SK-N-SH (cell line): ENCODE results near the gene SEZ6L. TPM values are rescaled to one million over a fixed set of nuclear protein-coding genes. Genes with fewer than 3 reads are reported as not detected.

ENCODE experiments used
- CTCF ChIA-PET: fragments of 300-600, 350-600 bp; formaldehyde crosslinking; extraction: SDS; loops from one replicate; lab custom pipeline; 2021; lab: Yijun Ruan, JAX
- POLR2A ChIA-PET: fragments of 350-600 bp; sonication (Branson Sonifier 250); formaldehyde crosslinking; extraction: SDS; loops from one replicate; lab custom pipeline; 2020; ENCODE audit warnings: antibody characterized with exemption, inconsistent platforms; lab: Yijun Ruan, JAX
- DNase-seq: peaks from one replicate; pipeline ENCODE4 v3.0.0; 2012
- H2AFZ ChIP-seq: fragments of 200-600 bp; sonication (generic); 2 replicates; pipeline ENCODE4 v1.8.1; 2016; ENCODE audit warnings: antibody characterized with exemption, mild to moderate bottlenecking, low read depth
- H3F3A ChIP-seq: fragments of 200-600 bp; sonication (generic); replicated peaks from 2 replicates; pipeline ENCODE3; 2016; ENCODE audit warnings: antibody characterized with exemption, mild to moderate bottlenecking; ENCODE audit not compliant: insufficient read depth
- H3K27ac ChIP-seq, 2 experiments: fragments of 200-500 bp in 1 of 2; fragments of 200-600 bp in 1 of 2; sonication (Bioruptor generic) in 1 of 2; sonication (generic), shearing (Covaris generic) in 1 of 2; 2 replicates each; pipeline versions ENCODE4 v1.5.1 to v1.6.1; 2014 to 2016; ENCODE audit warnings: low read depth in 2 of 2, inconsistent platforms in 1 of 2, low read length in 1 of 2, mild to moderate bottlenecking in 1 of 2, mixed read lengths in 1 of 2
- H3K27me3 ChIP-seq: fragments of 200-600 bp; sonication (generic), shearing (Covaris generic); 2 replicates; pipeline ENCODE4 v1.6.1; 2016; ENCODE audit warnings: mixed run types; ENCODE audit not compliant: insufficient read depth
- H3K36me3 ChIP-seq, 2 experiments: fragments of 200-500 bp in 1 of 2; fragments of 200-600 bp in 1 of 2; sonication (Bioruptor generic) in 1 of 2; sonication (generic) in 1 of 2; replicated peaks in 1 of 2; 2 replicates each; pipeline versions ENCODE3 to v1.5.1; 2014 to 2016; ENCODE audit warnings: low read length in 1 of 2, mild to moderate bottlenecking in 1 of 2; ENCODE audit not compliant: insufficient read depth in 2 of 2, control insufficient read depth in 1 of 2
- H3K4me1 ChIP-seq, 2 experiments: fragments of 200-500 bp in 1 of 2; fragments of 200-600 bp in 1 of 2; sonication (Bioruptor generic) in 1 of 2; sonication (generic), shearing (Covaris generic) in 1 of 2; 2 replicates each; pipeline versions ENCODE4 v1.5.1 to v1.6.1; 2014 to 2016; ENCODE audit warnings: low read depth in 1 of 2, low read length in 1 of 2, mixed run types in 1 of 2; ENCODE audit not compliant: insufficient read depth in 2 of 2, control insufficient read depth in 1 of 2
- H3K4me2 ChIP-seq: fragments of 200-600 bp; sonication (generic), shearing (Covaris generic); 2 replicates; pipeline ENCODE4 v1.6.1; 2017; ENCODE audit warnings: mixed run types
- H3K4me3 ChIP-seq, 2 experiments: fragments of 200-500 bp in 1 of 2; fragments of 200-600 bp in 1 of 2; sonication (Bioruptor generic) in 1 of 2; sonication (generic), shearing (Covaris generic) in 1 of 2; 2 replicates each; pipeline versions ENCODE4 v1.5.1 to v1.8.1; 2014 to 2016; ENCODE audit warnings: low read depth in 2 of 2, inconsistent platforms in 1 of 2, low read length in 1 of 2, mild to moderate bottlenecking in 1 of 2, mixed read lengths in 1 of 2, moderate library complexity in 1 of 2
- H3K79me2 ChIP-seq: fragments of 200-600 bp; sonication (generic); 2 replicates; pipeline ENCODE4 v1.8.1; 2017; ENCODE audit warnings: mild to moderate bottlenecking; ENCODE audit not compliant: insufficient read depth
- H3K9ac ChIP-seq: fragments of 200-600 bp; sonication (generic); 2 replicates; pipeline ENCODE4 v1.6.1; 2017; ENCODE audit warnings: mixed run types
- H3K9me2 ChIP-seq: fragments of 200-600 bp; sonication (generic); 2 replicates; pipeline ENCODE4 v1.6.1; 2017; ENCODE audit warnings: mixed run types
- H3K9me3 ChIP-seq: fragments of 200-600 bp; sonication (generic); 2 replicates; pipeline ENCODE4 v1.6.1; 2017; ENCODE audit warnings: mixed run types, mild to moderate bottlenecking, moderate library complexity
- H4K20me1 ChIP-seq: fragments of 200-600 bp; sonication (generic); 2 replicates; pipeline ENCODE4 v1.6.1; 2017; ENCODE audit warnings: mild to moderate bottlenecking, mixed run types; ENCODE audit not compliant: insufficient read depth
- CHD2 ChIP-seq: fragments of 150-350 bp; IDR thresholded peaks from 2 replicates; pipeline ENCODE4 v1.6.1; 2018; ENCODE audit warnings: low read length; ENCODE audit not compliant: partially characterized antibody
- ELF1 ChIP-seq: IDR thresholded peaks from 2 replicates; pipeline ENCODE4 v1.4.0; 2012
- FOSL2 ChIP-seq: IDR thresholded peaks from 2 replicates; pipeline ENCODE4 v1.4.0; 2012; ENCODE audit warnings: low read depth, mild to moderate bottlenecking, moderate library complexity, borderline replicate concordance
- FOXJ3 ChIP-seq: sonication (generic); formaldehyde crosslinking; IDR thresholded peaks from 2 replicates; pipeline ENCODE4 v1.5.1; 2020; ENCODE audit warnings: mild to moderate bottlenecking, missing genetic modification reagents
- FOXM1 ChIP-seq: IDR thresholded peaks from 2 replicates; pipeline ENCODE4 v1.4.0; 2012; ENCODE audit warnings: low read depth, mild to moderate bottlenecking
- IRF3 ChIP-seq: fragments of 150-350 bp; IDR thresholded peaks from 2 replicates; pipeline ENCODE4 v1.6.1; 2016; ENCODE audit warnings: mild to moderate bottlenecking, low read depth, low read length
- JUND ChIP-seq: IDR thresholded peaks from 2 replicates; pipeline ENCODE4 v1.4.0; 2012
- PBX3 ChIP-seq: IDR thresholded peaks from 2 replicates; pipeline ENCODE4; 2012
- RAD21 ChIP-seq: IDR thresholded peaks from 2 replicates; pipeline ENCODE4 v1.6.1; 2012; ENCODE audit warnings: mild to moderate bottlenecking, low read length
- RCOR1 ChIP-seq: fragments of 150-350 bp; IDR thresholded peaks from 2 replicates; pipeline ENCODE4 v1.6.1; 2017; ENCODE audit warnings: antibody characterized with exemption, low read length
- RFX5 ChIP-seq: IDR thresholded peaks from 2 replicates; pipeline ENCODE4 v1.6.1; 2012; ENCODE audit warnings: mild to moderate bottlenecking, improper control_type of control experiment, low read length
- SMC3 ChIP-seq: IDR thresholded peaks from 2 replicates; pipeline ENCODE4 v1.6.1; 2012; ENCODE audit warnings: low read depth, low read length, improper control_type of control experiment
- TEAD4 ChIP-seq: IDR thresholded peaks from 2 replicates; pipeline ENCODE4 v1.4.0; 2012; ENCODE audit warnings: mild to moderate bottlenecking, borderline replicate concordance; ENCODE audit not compliant: insufficient read depth
- USF2 ChIP-seq: fragments of 150-350 bp; IDR thresholded peaks from 2 replicates; pipeline ENCODE4 v1.6.1; 2017; ENCODE audit warnings: antibody characterized with exemption, low read length, low read depth, borderline replicate concordance
- WGBS: methylation state at CpG from one replicate; pipeline ENCODE4 v1.1.6; 2017; ENCODE audit warnings: low lambda C conversion rate; 5-methylcytosine and 5-hydroxymethylcytosine counted together
- polyA plus RNA-seq, 3 experiments: library from polyadenylated mRNA; depleted of rRNA; stranded (reverse); fragments of >200 nt; gene quantifications; 2 replicates each; pipeline ENCODE4 v1.2.3, GENCODE V29; 2012

SEZ6L gene
- polyA plus RNA-seq, 1 of the 3 experiments (the other 2 are of a cell fraction), result 0.10 TPM

GRCh38 chr22:26314171-26314570 lies 144.9 kb downstream of the SEZ6L start:
- H3K4me1 ChIP-seq, result no peaks in the 10 kb centered on the region
- no peaks in the 10 kb centered on the region for H3K9me3 ChIP-seq
- no peak overlapping the region for H2AFZ ChIP-seq
- no peak overlapping the region for H3K4me3 ChIP-seq
- H4K20me1 ChIP-seq, result no peaks in the 10 kb centered on the region
- TF ChIP-seq ELF1, result no peak
- TF ChIP-seq TEAD4, result no peak
- no peak for TF ChIP-seq RAD21
- TF ChIP-seq IRF3, result no peak
- TF ChIP-seq FOXM1, result no peak
- TF ChIP-seq PBX3, result no peak
- no peak for TF ChIP-seq FOSL2
- TF ChIP-seq FOXJ3, result no peak
- no peak for TF ChIP-seq JUND
- TF ChIP-seq USF2, result no peak
- TF ChIP-seq CHD2, result no peak
- no peak for TF ChIP-seq RFX5
- TF ChIP-seq RCOR1, result no peak
- TF ChIP-seq, all 33 proteins: peak for 0
- no peak overlapping the region for H3K27ac ChIP-seq
- DNase-seq, result no peak
- ChIA-PET POLR2A (no interaction called here), CTCF (interaction anchor here (0.7 to 1.2 kb wide), 2 partner anchors 16 to 20 kb away, joined by 3 to 4 read pairs; no protein-coding TSS in a partner anchor)
- 39% methylated on average over 2 of the region's 2 CpGs for WGBS
- no peaks in the 10 kb centered on the region for H3K79me2 ChIP-seq
- H3K36me3 ChIP-seq, result no peaks in the 10 kb centered on the region
- no peak overlapping the region for H3K9ac ChIP-seq
- H3F3A ChIP-seq, result no peaks in the 10 kb centered on the region
- H3K9me2 ChIP-seq, result no peaks in the 10 kb centered on the region
- H3K27me3 ChIP-seq, result no peaks in the 10 kb centered on the region
- no peak overlapping the region for H3K4me2 ChIP-seq

- Histone ChIP-seq H3K27me3 (no peaks in the 10 kb centered on the region), H3K9me2 (no peaks in the 10 kb centered on the region), H3K9ac (no peak overlapping the region), H3F3A (no peaks in the 10 kb centered on the region), H3K27ac (no peak overlapping the region), H3K36me3 (no peaks in the 10 kb centered on the region), H3K79me2 (no peaks in the 10 kb centered on the region), H3K4me3 (no peak overlapping the region), H2AFZ (no peak overlapping the region), H3K4me2 (no peak overlapping the region), H3K4me1 (no peaks in the 10 kb centered on the region), H4K20me1 (no peaks in the 10 kb centered on the region)
- POLR2A ChIA-PET, result no interaction called here
- WGBS, result 60% methylated on average over 6 of the region's 6 CpGs
- DNase-seq, result no peak
- CTCF ChIA-PET, result no interaction called here
- TF ChIP-seq PBX3, result no peak
- no peak for TF ChIP-seq SMC3
- TF ChIP-seq, all 33 proteins: peak for 0
- H3K9me3 ChIP-seq, result no peaks in the 10 kb centered on the region
Observed at GRCh38 chr22:26314656-26315055, 145.4 kb downstream of the SEZ6L start.
